Neural cell (in vitro differentiated cells): ENCODE measurements around the gene BLNK. TPM values are rescaled to one million over a fixed set of nuclear protein-coding genes. Genes with fewer than 3 reads are reported as not detected.

Experiments
- H2AFZ ChIP-seq: fragments of 200-600, 300-800 bp; sonication (generic), shearing (Covaris generic); 2 replicates; pipeline ENCODE4 v1.6.0; 2014; ENCODE audit warnings: low read depth, mild to moderate bottlenecking, antibody characterized with exemption, low read length, moderate library complexity
- H3F3A ChIP-seq: fragments of 200-600 bp; shearing (Covaris generic); 2 replicates; pipeline ENCODE4 v1.6.1; 2016; ENCODE audit warnings: mild to moderate bottlenecking, moderate library complexity, mixed read lengths, antibody characterized with exemption, low read length; ENCODE audit not compliant: insufficient read depth, poor library complexity, severe bottlenecking
- H3K27ac ChIP-seq: fragments of 200-600, 300-800 bp; sonication (generic), shearing (Covaris generic); 2 replicates; pipeline ENCODE4 v1.5.1; 2014; ENCODE audit warnings: mild to moderate bottlenecking, low read length, moderate library complexity
- H3K27me3 ChIP-seq: fragments of 300-800, 200-600 bp; sonication (generic), shearing (Covaris generic); 2 replicates; pipeline ENCODE4 v1.6.0; 2014; ENCODE audit warnings: mild to moderate bottlenecking, low read depth, low read length, moderate library complexity; ENCODE audit not compliant: insufficient read depth
- H3K36me3 ChIP-seq: fragments of 300-800, 200-600 bp; sonication (generic), shearing (Covaris generic); 2 replicates; pipeline ENCODE4 v1.5.1; 2014; ENCODE audit warnings: mild to moderate bottlenecking, antibody characterized with exemption, low read length, moderate library complexity; ENCODE audit not compliant: insufficient read depth
- H3K4me2 ChIP-seq: fragments of 300-800, 200-600 bp; sonication (generic), shearing (Covaris generic); 2 replicates; pipeline ENCODE4 v1.6.0; 2014; ENCODE audit warnings: mild to moderate bottlenecking, low read length
- H3K4me3 ChIP-seq: fragments of 300-800, 200-600 bp; sonication (generic), shearing (Covaris generic); 2 replicates; pipeline ENCODE4 v1.5.1; 2014; ENCODE audit warnings: mild to moderate bottlenecking, low read length, moderate library complexity
- H3K79me2 ChIP-seq: fragments of 200-600 bp; shearing (Covaris generic); replicated peaks from 2 replicates; pipeline ENCODE4 v1.6.0; 2014; ENCODE audit warnings: mild to moderate bottlenecking, low read length, moderate library complexity; ENCODE audit not compliant: insufficient read depth
- H3K9ac ChIP-seq: fragments of 300-800, 200-600 bp; sonication (generic), shearing (Covaris generic); 2 replicates; pipeline ENCODE4 v1.6.1; 2016; ENCODE audit warnings: mild to moderate bottlenecking, low read length, mixed read lengths
- H3K9me2 ChIP-seq: fragments of 200-600 bp; shearing (Covaris generic); 2 replicates; pipeline ENCODE4 v1.6.1; 2016; ENCODE audit warnings: mild to moderate bottlenecking, low read length, mixed read lengths; ENCODE audit not compliant: insufficient read depth
- H3K9me3 ChIP-seq: fragments of 200-600, 300-800 bp; sonication (generic), shearing (Covaris generic); 2 replicates; pipeline ENCODE4 v1.6.1; 2016; ENCODE audit warnings: mild to moderate bottlenecking, mixed run types, low read length, moderate library complexity, mixed read lengths
- H4K20me1 ChIP-seq: fragments of 200-600 bp; shearing (Covaris generic); 2 replicates; pipeline ENCODE4 v1.6.1; 2016; ENCODE audit warnings: mild to moderate bottlenecking, mixed run types; ENCODE audit not compliant: insufficient read depth
- EP300 ChIP-seq: fragments of 450-650 bp; conservative IDR thresholded peaks from 2 replicates; pipeline ENCODE4 v1.6.1; 2014; ENCODE audit warnings: antibody characterized with exemption, mild to moderate bottlenecking, moderate library complexity; ENCODE audit not compliant: poor library complexity, severe bottlenecking
- EZH2 ChIP-seq: fragments of 200-600, 300-800 bp; shearing (Covaris generic), sonication (generic); IDR thresholded peaks from 2 replicates; pipeline ENCODE4 v1.6.1; 2014; ENCODE audit warnings: antibody characterized with exemption, low read length, borderline replicate concordance, mild to moderate bottlenecking; ENCODE audit not compliant: insufficient read depth, poor library complexity, severe bottlenecking
- MXI1 ChIP-seq: fragments of 450-650 bp; conservative IDR thresholded peaks from 2 replicates; pipeline ENCODE4 v1.6.1; 2014; ENCODE audit warnings: antibody characterized with exemption, mild to moderate bottlenecking; ENCODE audit not compliant: poor library complexity, severe bottlenecking
- POLR2AphosphoS5 ChIP-seq: IDR thresholded peaks from 2 replicates; pipeline ENCODE4 v1.6.1; 2012
- RAD21 ChIP-seq: fragments of 450-650 bp; conservative IDR thresholded peaks from 2 replicates; pipeline ENCODE4 v1.6.1; 2014; ENCODE audit warnings: antibody characterized with exemption, mild to moderate bottlenecking, moderate library complexity
- SMC3 ChIP-seq: fragments of 450-650 bp; conservative IDR thresholded peaks from 2 replicates; pipeline ENCODE4 v1.6.1; 2014; ENCODE audit warnings: antibody characterized with exemption, mild to moderate bottlenecking, moderate library complexity; ENCODE audit not compliant: poor library complexity
- TAF1 ChIP-seq: IDR thresholded peaks from 2 replicates; pipeline ENCODE4 v1.6.1; 2012; ENCODE audit warnings: low read depth
- polyA plus RNA-seq: library from polyadenylated mRNA; depleted of rRNA; stranded (reverse); fragments of >200 nt; gene quantifications from 2 replicates; pipeline ENCODE4 v1.2.3, GENCODE V29; 2014
- TF ChIP-seq, protein P1 (sequence below): IDR thresholded peaks from 2 replicates; pipeline ENCODE4 v1.6.1; 2012; ENCODE audit warnings: borderline replicate concordance
- TF ChIP-seq, protein P2 (sequence below): fragments of 450-650 bp; IDR thresholded peaks from 2 replicates; pipeline ENCODE4 v1.5.1; 2014; ENCODE audit warnings: antibody characterized with exemption, mild to moderate bottlenecking, moderate library complexity; ENCODE audit not compliant: poor library complexity, severe bottlenecking

The BLNK gene
- polyA plus RNA-seq, 1 donor from 2014 or later, result not detected

- H3K27ac ChIP-seq, result no peak overlapping the region
- H3K36me3 ChIP-seq, result no peaks in the 10 kb centered on the region
- H3K4me3 ChIP-seq, result no peak overlapping the region
- H3F3A ChIP-seq, result no peaks in the 10 kb centered on the region
- no peaks in the 10 kb centered on the region for H3K9me2 ChIP-seq
- no peaks in the 10 kb centered on the region for H3K9me3 ChIP-seq
- no peaks in the 10 kb centered on the region for H3K27me3 ChIP-seq
- no peaks in the 10 kb centered on the region for H4K20me1 ChIP-seq
- TF ChIP-seq POLR2AphosphoS5 (no peak), RAD21 (no peak), EP300 (no peak), TAF1 (no peak), SMC3 (no peak), MXI1 (no peak)
- TF ChIP-seq, protein P1, sequence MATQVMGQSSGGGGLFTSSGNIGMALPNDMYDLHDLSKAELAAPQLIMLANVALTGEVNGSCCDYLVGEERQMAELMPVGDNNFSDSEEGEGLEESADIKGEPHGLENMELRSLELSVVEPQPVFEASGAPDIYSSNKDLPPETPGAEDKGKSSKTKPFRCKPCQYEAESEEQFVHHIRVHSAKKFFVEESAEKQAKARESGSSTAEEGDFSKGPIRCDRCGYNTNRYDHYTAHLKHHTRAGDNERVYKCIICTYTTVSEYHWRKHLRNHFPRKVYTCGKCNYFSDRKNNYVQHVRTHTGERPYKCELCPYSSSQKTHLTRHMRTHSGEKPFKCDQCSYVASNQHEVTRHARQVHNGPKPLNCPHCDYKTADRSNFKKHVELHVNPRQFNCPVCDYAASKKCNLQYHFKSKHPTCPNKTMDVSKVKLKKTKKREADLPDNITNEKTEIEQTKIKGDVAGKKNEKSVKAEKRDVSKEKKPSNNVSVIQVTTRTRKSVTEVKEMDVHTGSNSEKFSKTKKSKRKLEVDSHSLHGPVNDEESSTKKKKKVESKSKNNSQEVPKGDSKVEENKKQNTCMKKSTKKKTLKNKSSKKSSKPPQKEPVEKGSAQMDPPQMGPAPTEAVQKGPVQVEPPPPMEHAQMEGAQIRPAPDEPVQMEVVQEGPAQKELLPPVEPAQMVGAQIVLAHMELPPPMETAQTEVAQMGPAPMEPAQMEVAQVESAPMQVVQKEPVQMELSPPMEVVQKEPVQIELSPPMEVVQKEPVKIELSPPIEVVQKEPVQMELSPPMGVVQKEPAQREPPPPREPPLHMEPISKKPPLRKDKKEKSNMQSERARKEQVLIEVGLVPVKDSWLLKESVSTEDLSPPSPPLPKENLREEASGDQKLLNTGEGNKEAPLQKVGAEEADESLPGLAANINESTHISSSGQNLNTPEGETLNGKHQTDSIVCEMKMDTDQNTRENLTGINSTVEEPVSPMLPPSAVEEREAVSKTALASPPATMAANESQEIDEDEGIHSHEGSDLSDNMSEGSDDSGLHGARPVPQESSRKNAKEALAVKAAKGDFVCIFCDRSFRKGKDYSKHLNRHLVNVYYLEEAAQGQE, result no peak
- TF ChIP-seq, protein P2, sequence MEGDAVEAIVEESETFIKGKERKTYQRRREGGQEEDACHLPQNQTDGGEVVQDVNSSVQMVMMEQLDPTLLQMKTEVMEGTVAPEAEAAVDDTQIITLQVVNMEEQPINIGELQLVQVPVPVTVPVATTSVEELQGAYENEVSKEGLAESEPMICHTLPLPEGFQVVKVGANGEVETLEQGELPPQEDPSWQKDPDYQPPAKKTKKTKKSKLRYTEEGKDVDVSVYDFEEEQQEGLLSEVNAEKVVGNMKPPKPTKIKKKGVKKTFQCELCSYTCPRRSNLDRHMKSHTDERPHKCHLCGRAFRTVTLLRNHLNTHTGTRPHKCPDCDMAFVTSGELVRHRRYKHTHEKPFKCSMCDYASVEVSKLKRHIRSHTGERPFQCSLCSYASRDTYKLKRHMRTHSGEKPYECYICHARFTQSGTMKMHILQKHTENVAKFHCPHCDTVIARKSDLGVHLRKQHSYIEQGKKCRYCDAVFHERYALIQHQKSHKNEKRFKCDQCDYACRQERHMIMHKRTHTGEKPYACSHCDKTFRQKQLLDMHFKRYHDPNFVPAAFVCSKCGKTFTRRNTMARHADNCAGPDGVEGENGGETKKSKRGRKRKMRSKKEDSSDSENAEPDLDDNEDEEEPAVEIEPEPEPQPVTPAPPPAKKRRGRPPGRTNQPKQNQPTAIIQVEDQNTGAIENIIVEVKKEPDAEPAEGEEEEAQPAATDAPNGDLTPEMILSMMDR, result no peak
- no peaks in the 10 kb centered on the region for H3K79me2 ChIP-seq
- no peak overlapping the region for H3K4me2 ChIP-seq
- no peak overlapping the region for H2AFZ ChIP-seq
- no peak overlapping the region for H3K9ac ChIP-seq
Observed at GRCh38 chr10:96252730-96253129, 18.6 kb downstream of the BLNK start.

- no peaks in the 10 kb centered on the region for H3K27me3 ChIP-seq
- no peak overlapping the region for H2AFZ ChIP-seq
- H3K9me3 ChIP-seq, result no peaks in the 10 kb centered on the region
- no peaks in the 10 kb centered on the region for H3K79me2 ChIP-seq
- no peaks in the 10 kb centered on the region for H4K20me1 ChIP-seq
- H3K4me3 ChIP-seq, result no peak overlapping the region
- H3K27ac ChIP-seq, result no peak overlapping the region
- H3F3A ChIP-seq, result no peaks in the 10 kb centered on the region
- H3K9me2 ChIP-seq, result no peaks in the 10 kb centered on the region
- no peaks in the 10 kb centered on the region for H3K36me3 ChIP-seq
- H3K4me2 ChIP-seq, result no peak overlapping the region
- TF ChIP-seq POLR2AphosphoS5, result no peak
- TF ChIP-seq SMC3, result no peak
- TF ChIP-seq EZH2, result no peak
- no peak for TF ChIP-seq RAD21
- TF ChIP-seq, protein P2, result no peak
- TF ChIP-seq, protein P1, result no peak
- TF ChIP-seq MXI1, result no peak
- no peak for TF ChIP-seq EP300
- no peak for TF ChIP-seq TAF1
- H3K9ac ChIP-seq, result no peak overlapping the region
Observed at GRCh38 chr10:96250349-96250748, 21.0 kb downstream of the BLNK start.
